HepG2 (cell line): ENCODE results near the gene SLC35B1. TPM values are rescaled to one million over a fixed set of nuclear protein-coding genes. Genes with fewer than 3 reads are reported as not detected.

ENCODE experiments used
- HNF4A ChIP-seq: sonication (generic); formaldehyde crosslinking; IDR thresholded peaks from 2 replicates; pipeline ENCODE4 v1.4.0; 2020; ENCODE audit warnings: missing genetic modification reagents
- MTF2 ChIP-seq: sonication (generic); formaldehyde crosslinking; IDR thresholded peaks from 2 replicates; pipeline ENCODE4 v1.5.0; 2020; ENCODE audit warnings: missing genetic modification reagents, borderline replicate concordance
- NR2F6 ChIP-seq, 2 experiments: IDR thresholded peaks; 2 replicates each; pipeline ENCODE4 v1.6.1; 2016; ENCODE audit warnings: antibody characterized with exemption in 1 of 2, mild to moderate bottlenecking in 1 of 2
- RFX5 ChIP-seq: IDR thresholded peaks from 2 replicates; pipeline ENCODE4 v1.6.1; 2011; ENCODE audit warnings: low read depth, low read length, improper control_type of control experiment
- SMAD3 ChIP-seq: sonication (generic); formaldehyde crosslinking; IDR thresholded peaks from 2 replicates; pipeline ENCODE4 v1.4.0; 2020; ENCODE audit warnings: missing genetic modification reagents
- SOX5 ChIP-seq: IDR thresholded peaks from 2 replicates; pipeline ENCODE4 v1.6.1; 2016; ENCODE audit warnings: borderline replicate concordance
- SSRP1 ChIP-seq: IDR thresholded peaks from 2 replicates; pipeline ENCODE4 v1.6.1; 2016; ENCODE audit warnings: control low read depth
- TARDBP ChIP-seq: sonication (generic); formaldehyde crosslinking; IDR thresholded peaks from 2 replicates; pipeline ENCODE4 v1.8.0; 2022; ENCODE audit warnings: mild to moderate bottlenecking, missing genetic modification reagents
- ZFP90 ChIP-seq: sonication (generic); formaldehyde crosslinking; IDR thresholded peaks from 2 replicates; pipeline ENCODE4 v1.8.0; 2022; ENCODE audit warnings: missing genetic modification reagents, mild to moderate bottlenecking, inconsistent platforms, borderline replicate concordance
- ZNF205 ChIP-seq: IDR thresholded peaks from 2 replicates; pipeline ENCODE4 v1.6.1; 2018; ENCODE audit warnings: missing biosample characterization, missing genetic modification reagents
- ZNF543 ChIP-seq: sonication (generic); formaldehyde crosslinking; IDR thresholded peaks from 2 replicates; pipeline ENCODE4 v1.4.0; 2020; ENCODE audit warnings: mild to moderate bottlenecking, missing genetic modification reagents
- ZNF788 ChIP-seq: sonication (generic); formaldehyde crosslinking; IDR thresholded peaks from 2 replicates; pipeline ENCODE4 v1.5.0; 2020; ENCODE audit warnings: mild to moderate bottlenecking, missing genetic modification reagents, borderline replicate concordance
- polyA plus RNA-seq, 8 experiments: library from polyadenylated mRNA; depleted of rRNA in 3 of 8; stranded (reverse) in 7 of 8; unstranded in 1 of 8; fragments of >200 nt; fragmentation: Illumina TruSeq in 4 of 8; extraction: Trizol in 4 of 8; gene quantifications; 2 replicates each; pipeline versions ENCODE4 v1.2.1 to v1.2.3, GENCODE V29; 2011 to 2016; ENCODE audit warnings: low read depth in 4 of 8, missing spikeins in 1 of 8, mixed read lengths in 1 of 8; ENCODE audit not compliant: insufficient read depth in 1 of 8
- total RNA-seq, 5 experiments: library from RNA; depleted of rRNA; stranded (reverse); fragments of >200 nt; fragmentation: Illumina TruSeq; extraction: Trizol; gene quantifications; 2 replicates each; pipeline ENCODE4 v1.2.3, GENCODE V29; 2016; ENCODE audit warnings: low read depth in 1 of 5
- TF ChIP-seq, protein P1 (sequence below): sonication (generic); formaldehyde crosslinking; IDR thresholded peaks from 2 replicates; pipeline ENCODE4 v1.4.0; 2020; ENCODE audit warnings: missing genetic modification reagents
- TF ChIP-seq, protein P2 (sequence below), 2 experiments: IDR thresholded peaks; 2 replicates each; pipeline ENCODE4 v1.6.1; 2011 to 2012; ENCODE audit warnings: low read length in 2 of 2, borderline replicate concordance in 1 of 2, low read depth in 1 of 2, mild to moderate bottlenecking in 1 of 2, moderate library complexity in 1 of 2
- TF ChIP-seq, protein P3 (sequence below): sonication (generic); formaldehyde crosslinking; IDR thresholded peaks from 2 replicates; pipeline ENCODE4 v1.9.0; 2022; ENCODE audit warnings: low read depth, missing genetic modification reagents
- TF ChIP-seq, protein P4 (sequence below): sonication (generic); formaldehyde crosslinking; IDR thresholded peaks from 2 replicates; pipeline ENCODE4 v1.5.1; 2020; ENCODE audit warnings: mild to moderate bottlenecking, moderate library complexity, missing genetic modification reagents
- TF ChIP-seq, protein P5 (sequence below): sonication (generic); formaldehyde crosslinking; IDR thresholded peaks from 2 replicates; pipeline ENCODE4 v1.5.0; 2020; ENCODE audit warnings: missing genetic modification reagents, mild to moderate bottlenecking, borderline replicate concordance

Gene SLC35B1
- total and polyA plus RNA-seq, 2 of the 13 experiments (the other 11 are each of a cell fraction or from before 2014, with no cell fraction given), result 99.6 to 113 TPM

DNA sequence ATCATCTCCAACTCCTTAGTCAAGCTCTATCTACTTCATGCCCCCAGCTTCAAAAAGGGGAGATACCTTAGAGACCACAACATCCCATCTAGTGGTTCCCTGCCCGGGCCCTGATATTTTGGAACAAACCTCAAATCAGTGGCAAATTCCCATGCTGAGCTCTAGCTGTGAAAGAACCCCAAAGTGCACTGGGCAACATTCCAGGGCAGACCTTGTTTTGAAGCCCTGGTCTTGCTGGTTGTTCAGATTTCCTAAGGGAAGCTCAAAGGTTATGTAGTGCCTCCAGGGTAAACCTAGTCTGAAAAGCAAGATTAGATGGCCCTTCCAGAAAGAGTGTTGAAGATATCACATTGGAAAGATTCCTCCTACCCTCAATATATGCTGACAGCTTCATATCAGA lies 39.9 kb upstream of the SLC35B1 start (continued):
- TF ChIP-seq, protein P1, sequence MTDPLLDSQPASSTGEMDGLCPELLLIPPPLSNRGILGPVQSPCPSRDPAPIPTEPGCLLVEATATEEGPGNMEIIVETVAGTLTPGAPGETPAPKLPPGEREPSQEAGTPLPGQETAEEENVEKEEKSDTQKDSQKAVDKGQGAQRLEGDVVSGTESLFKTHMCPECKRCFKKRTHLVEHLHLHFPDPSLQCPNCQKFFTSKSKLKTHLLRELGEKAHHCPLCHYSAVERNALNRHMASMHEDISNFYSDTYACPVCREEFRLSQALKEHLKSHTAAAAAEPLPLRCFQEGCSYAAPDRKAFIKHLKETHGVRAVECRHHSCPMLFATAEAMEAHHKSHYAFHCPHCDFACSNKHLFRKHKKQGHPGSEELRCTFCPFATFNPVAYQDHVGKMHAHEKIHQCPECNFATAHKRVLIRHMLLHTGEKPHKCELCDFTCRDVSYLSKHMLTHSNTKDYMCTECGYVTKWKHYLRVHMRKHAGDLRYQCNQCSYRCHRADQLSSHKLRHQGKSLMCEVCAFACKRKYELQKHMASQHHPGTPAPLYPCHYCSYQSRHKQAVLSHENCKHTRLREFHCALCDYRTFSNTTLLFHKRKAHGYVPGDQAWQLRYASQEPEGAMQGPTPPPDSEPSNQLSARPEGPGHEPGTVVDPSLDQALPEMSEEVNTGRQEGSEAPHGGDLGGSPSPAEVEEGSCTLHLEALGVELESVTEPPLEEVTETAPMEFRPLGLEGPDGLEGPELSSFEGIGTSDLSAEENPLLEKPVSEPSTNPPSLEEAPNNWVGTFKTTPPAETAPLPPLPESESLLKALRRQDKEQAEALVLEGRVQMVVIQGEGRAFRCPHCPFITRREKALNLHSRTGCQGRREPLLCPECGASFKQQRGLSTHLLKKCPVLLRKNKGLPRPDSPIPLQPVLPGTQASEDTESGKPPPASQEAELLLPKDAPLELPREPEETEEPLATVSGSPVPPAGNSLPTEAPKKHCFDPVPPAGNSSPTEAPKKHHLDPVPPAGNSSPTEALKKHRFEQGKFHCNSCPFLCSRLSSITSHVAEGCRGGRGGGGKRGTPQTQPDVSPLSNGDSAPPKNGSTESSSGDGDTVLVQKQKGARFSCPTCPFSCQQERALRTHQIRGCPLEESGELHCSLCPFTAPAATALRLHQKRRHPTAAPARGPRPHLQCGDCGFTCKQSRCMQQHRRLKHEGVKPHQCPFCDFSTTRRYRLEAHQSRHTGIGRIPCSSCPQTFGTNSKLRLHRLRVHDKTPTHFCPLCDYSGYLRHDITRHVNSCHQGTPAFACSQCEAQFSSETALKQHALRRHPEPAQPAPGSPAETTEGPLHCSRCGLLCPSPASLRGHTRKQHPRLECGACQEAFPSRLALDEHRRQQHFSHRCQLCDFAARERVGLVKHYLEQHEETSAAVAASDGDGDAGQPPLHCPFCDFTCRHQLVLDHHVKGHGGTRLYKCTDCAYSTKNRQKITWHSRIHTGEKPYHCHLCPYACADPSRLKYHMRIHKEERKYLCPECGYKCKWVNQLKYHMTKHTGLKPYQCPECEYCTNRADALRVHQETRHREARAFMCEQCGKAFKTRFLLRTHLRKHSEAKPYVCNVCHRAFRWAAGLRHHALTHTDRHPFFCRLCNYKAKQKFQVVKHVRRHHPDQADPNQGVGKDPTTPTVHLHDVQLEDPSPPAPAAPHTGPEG (CRISPR knock-in tag), result no peak
- TF ChIP-seq RFX5 (no peak), ZNF788 (no peak), SOX5 (CRISPR knock-in tag) (0 out of 2 replicates have a peak, but pooled peaks have one; percentile 17), NR2F6 (IDR thresholded peaks at IDR 0.05) (no peak), NR2F6 (CRISPR knock-in tag; IDR thresholded peaks at IDR 0.05) (no peak), TARDBP (peak; percentile 52; the same call in 1 of the 2 replicates), HNF4A (CRISPR knock-in tag) (peak; percentile 88), ZFP90 (CRISPR knock-in tag) (no peak), SMAD3 (CRISPR knock-in tag) (no peak), ZNF543 (CRISPR knock-in tag) (no peak), SSRP1 (no peak), ZNF205 (no peak), MTF2 (no peak)
- TF ChIP-seq, protein P2, sequence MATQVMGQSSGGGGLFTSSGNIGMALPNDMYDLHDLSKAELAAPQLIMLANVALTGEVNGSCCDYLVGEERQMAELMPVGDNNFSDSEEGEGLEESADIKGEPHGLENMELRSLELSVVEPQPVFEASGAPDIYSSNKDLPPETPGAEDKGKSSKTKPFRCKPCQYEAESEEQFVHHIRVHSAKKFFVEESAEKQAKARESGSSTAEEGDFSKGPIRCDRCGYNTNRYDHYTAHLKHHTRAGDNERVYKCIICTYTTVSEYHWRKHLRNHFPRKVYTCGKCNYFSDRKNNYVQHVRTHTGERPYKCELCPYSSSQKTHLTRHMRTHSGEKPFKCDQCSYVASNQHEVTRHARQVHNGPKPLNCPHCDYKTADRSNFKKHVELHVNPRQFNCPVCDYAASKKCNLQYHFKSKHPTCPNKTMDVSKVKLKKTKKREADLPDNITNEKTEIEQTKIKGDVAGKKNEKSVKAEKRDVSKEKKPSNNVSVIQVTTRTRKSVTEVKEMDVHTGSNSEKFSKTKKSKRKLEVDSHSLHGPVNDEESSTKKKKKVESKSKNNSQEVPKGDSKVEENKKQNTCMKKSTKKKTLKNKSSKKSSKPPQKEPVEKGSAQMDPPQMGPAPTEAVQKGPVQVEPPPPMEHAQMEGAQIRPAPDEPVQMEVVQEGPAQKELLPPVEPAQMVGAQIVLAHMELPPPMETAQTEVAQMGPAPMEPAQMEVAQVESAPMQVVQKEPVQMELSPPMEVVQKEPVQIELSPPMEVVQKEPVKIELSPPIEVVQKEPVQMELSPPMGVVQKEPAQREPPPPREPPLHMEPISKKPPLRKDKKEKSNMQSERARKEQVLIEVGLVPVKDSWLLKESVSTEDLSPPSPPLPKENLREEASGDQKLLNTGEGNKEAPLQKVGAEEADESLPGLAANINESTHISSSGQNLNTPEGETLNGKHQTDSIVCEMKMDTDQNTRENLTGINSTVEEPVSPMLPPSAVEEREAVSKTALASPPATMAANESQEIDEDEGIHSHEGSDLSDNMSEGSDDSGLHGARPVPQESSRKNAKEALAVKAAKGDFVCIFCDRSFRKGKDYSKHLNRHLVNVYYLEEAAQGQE (IDR thresholded peaks at IDR 0.05; ENCODE audit: borderline replicate concordance in 1 of 2, low read depth in 1 of 2, low read length in 2 of 2), result no peak
- TF ChIP-seq, protein P3, sequence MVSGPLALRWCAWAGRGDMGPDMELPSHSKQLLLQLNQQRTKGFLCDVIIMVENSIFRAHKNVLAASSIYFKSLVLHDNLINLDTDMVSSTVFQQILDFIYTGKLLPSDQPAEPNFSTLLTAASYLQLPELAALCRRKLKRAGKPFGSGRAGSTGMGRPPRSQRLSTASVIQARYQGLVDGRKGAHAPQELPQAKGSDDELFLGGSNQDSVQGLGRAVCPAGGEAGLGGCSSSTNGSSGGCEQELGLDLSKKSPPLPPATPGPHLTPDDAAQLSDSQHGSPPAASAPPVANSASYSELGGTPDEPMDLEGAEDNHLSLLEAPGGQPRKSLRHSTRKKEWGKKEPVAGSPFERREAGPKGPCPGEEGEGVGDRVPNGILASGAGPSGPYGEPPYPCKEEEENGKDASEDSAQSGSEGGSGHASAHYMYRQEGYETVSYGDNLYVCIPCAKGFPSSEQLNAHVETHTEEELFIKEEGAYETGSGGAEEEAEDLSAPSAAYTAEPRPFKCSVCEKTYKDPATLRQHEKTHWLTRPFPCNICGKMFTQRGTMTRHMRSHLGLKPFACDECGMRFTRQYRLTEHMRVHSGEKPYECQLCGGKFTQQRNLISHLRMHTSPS (CRISPR knock-in tag), result no peak
- TF ChIP-seq, protein P4, sequence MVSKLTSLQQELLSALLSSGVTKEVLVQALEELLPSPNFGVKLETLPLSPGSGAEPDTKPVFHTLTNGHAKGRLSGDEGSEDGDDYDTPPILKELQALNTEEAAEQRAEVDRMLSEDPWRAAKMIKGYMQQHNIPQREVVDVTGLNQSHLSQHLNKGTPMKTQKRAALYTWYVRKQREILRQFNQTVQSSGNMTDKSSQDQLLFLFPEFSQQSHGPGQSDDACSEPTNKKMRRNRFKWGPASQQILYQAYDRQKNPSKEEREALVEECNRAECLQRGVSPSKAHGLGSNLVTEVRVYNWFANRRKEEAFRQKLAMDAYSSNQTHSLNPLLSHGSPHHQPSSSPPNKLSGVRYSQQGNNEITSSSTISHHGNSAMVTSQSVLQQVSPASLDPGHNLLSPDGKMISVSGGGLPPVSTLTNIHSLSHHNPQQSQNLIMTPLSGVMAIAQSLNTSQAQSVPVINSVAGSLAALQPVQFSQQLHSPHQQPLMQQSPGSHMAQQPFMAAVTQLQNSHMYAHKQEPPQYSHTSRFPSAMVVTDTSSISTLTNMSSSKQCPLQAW (CRISPR knock-in tag), result no peak
- TF ChIP-seq, protein P5, sequence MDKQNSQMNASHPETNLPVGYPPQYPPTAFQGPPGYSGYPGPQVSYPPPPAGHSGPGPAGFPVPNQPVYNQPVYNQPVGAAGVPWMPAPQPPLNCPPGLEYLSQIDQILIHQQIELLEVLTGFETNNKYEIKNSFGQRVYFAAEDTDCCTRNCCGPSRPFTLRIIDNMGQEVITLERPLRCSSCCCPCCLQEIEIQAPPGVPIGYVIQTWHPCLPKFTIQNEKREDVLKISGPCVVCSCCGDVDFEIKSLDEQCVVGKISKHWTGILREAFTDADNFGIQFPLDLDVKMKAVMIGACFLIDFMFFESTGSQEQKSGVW (CRISPR knock-in tag), result no peak
